Measurements from ENCODE around the gene VPS37B.

GRCh38 chr12:122884091-122884826, 11.7 kb downstream of the VPS37B start:
- TF ChIP-seq POLR2AphosphoS5 (IDR thresholded peaks at IDR 0.05; ENCODE audit: low read depth, low read length) (no peak), CTCF (IDR thresholded peaks at IDR 0.05) (no peak), FOXJ3 (CRISPR knock-in tag; IDR thresholded peaks at IDR 0.05) (no peak)

Measured in SK-N-SH (cell line).